ENCODE results near the gene NAGLU.

NAGLU gene

GRCh38 chr17:42529061-42529460 lies 7.0 kb upstream of the NAGLU start:
- no peak for TF ChIP-seq CTCF (IDR thresholded peaks at IDR 0.05; ENCODE audit: low read depth, low read length)
- no peak for DNase-seq
- no peaks in the 10 kb centered on the region for H3K27me3 ChIP-seq
- H3K36me3 ChIP-seq, result no peaks in the 10 kb centered on the region
- H3K4me1 ChIP-seq, result no peaks in the 10 kb centered on the region
- no peak overlapping the region for H3K4me3 ChIP-seq (ENCODE audit: low read depth, low read length)
- H3K9me3 ChIP-seq, result no peaks in the 10 kb centered on the region

GRCh38 chr17:42530952-42531454 lies 5.0 kb upstream of the NAGLU start:
- no peaks in the 10 kb centered on the region for H3K36me3 ChIP-seq
- no peak overlapping the region for H3K4me3 ChIP-seq (ENCODE audit: low read depth, low read length)
- no peak for TF ChIP-seq CTCF (IDR thresholded peaks at IDR 0.05; ENCODE audit: low read depth, low read length)
- no peaks in the 10 kb centered on the region for H3K9me3 ChIP-seq
- no peak for DNase-seq
- no peaks in the 10 kb centered on the region for H3K27me3 ChIP-seq
- H3K4me1 ChIP-seq, result peaks cover 8% of the 10 kb centered on the region

- H3K9me3 ChIP-seq, result no peaks in the 10 kb centered on the region
- peaks cover 8% of the 10 kb centered on the region for H3K4me1 ChIP-seq
- no peaks in the 10 kb centered on the region for H3K27me3 ChIP-seq
- peak; percentile 30 for TF ChIP-seq CTCF (IDR thresholded peaks at IDR 0.05; ENCODE audit: low read depth, low read length)
- peak overlapping the region; percentile 56 for H3K4me3 ChIP-seq (ENCODE audit: low read depth, low read length)
- no peaks in the 10 kb centered on the region for H3K36me3 ChIP-seq
- peak; percentile 73 for DNase-seq
These were observed 4.3 kb upstream of the NAGLU start for GRCh38 chr17:42531455-42532354.

- Histone ChIP-seq H3K36me3 (peaks cover 14% of the 10 kb centered on the region), H3K27me3 (no peaks in the 10 kb centered on the region), H3K4me1 (peaks cover 8% of the 10 kb centered on the region), H3K4me3 (ENCODE audit: low read depth, low read length) (peak overlapping the region; percentile 78), H3K9me3 (no peaks in the 10 kb centered on the region)
- no peak for TF ChIP-seq CTCF (IDR thresholded peaks at IDR 0.05; ENCODE audit: low read depth, low read length)
- DNase-seq, result no peak
These were observed 640 bp upstream of the NAGLU start for GRCh38 chr17:42535155-42536047.

GRCh38 chr17:42536372-42537155 lies 523 bp downstream of the NAGLU start:
- peaks cover 14% of the 10 kb centered on the region for H3K36me3 ChIP-seq
- peaks cover 8% of the 10 kb centered on the region for H3K4me1 ChIP-seq
- DNase-seq, result peak; percentile 89
- no peaks in the 10 kb centered on the region for H3K27me3 ChIP-seq
- peak overlapping the region; percentile 78 for H3K4me3 ChIP-seq (ENCODE audit: low read depth, low read length)
- TF ChIP-seq CTCF (IDR thresholded peaks at IDR 0.05; ENCODE audit: low read depth, low read length), result no peak
- no peaks in the 10 kb centered on the region for H3K9me3 ChIP-seq

Data from BE2C (cell line).